Dermis blood vessel endothelial cell (primary cell): ENCODE data around the gene SEMA3G. TPM values are rescaled to one million over a fixed set of nuclear protein-coding genes. Genes with fewer than 3 reads are reported as not detected.

Experiments used
- DNase-seq: peaks from one replicate; pipeline ENCODE4 v3.0.0; 2010
- total RNA-seq: library from RNA; depleted of rRNA; stranded (reverse); fragments of >200 nt; gene quantifications from 2 replicates; pipeline ENCODE4 v1.2.3, GENCODE V29; 2014

The SEMA3G gene
- total RNA-seq: 30.5 and 30.9 TPM in 2 replicates

DNA sequence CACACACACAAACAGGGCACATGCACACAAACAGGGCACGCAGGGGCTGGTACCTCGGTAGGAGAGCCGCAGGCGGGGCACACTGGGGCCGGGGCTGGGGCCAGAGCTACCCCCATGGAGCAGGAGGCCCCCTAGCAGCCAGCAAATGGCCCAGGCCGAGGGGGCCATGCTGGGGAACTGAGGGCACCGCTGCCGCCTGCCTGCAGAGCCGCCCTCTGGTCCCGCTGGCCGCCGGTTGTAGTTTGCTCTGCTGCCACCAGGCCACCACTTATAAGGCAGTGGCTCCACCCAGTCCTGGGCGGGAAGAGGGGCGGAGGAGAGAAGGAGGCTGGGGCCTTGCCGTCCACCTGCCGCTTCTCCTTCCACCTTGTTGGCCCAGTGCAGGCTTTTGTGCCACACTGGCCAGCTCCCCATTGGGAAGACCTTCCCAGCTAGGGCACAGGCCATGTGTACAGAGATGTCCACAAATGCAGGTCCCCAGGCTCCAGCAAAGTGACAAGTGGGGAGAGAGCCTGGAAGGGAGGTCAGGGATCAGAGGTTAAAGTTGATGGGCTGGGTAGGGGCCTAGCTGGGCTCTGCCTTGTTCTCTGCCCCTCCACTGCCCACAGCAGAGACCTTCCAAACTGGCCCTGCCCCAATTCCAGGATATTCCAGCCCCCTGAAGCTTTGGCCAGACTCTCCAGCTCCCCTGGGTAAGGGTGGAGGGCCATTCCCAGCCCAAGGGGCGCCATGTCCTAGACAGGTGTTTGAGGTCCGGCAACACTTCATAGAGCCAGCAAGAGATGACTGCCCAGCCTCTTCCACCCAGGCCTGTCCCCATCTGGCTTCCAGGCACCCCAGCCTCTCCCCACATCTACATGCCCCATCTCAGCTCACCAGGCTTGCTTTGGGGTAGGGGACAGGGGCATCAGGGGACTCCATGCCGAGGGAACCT lies at the start of gene SEMA3G:
Gene SEMA3G, minus strand, starts transcription at position 244 of the 934 bp plus-strand sequence. Its CDS starts 76 bp downstream, at position 168.
- peak; percentile 88 for DNase-seq

DNA sequence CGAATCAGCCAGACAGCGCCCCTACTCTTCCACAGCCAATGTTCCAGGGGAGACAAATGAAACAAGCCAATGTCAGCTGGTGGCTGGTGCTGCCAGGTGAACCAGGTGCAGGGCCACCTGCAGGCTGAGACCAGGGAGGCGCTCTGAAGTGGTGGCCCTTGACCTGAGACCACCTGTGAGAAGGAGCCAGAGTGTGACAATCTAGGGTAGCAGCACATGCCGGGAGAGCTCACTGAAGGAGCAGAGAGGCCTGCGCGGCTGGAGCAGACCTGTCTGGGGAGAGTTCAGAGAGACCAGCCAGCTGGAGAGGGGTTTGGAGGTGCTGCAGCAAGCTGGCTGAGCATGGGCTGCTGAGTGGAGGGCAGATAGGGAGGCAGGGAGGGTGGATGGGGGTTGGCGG lies 49.5 kb upstream of the SEMA3G start:
- no peak for DNase-seq

DNA sequence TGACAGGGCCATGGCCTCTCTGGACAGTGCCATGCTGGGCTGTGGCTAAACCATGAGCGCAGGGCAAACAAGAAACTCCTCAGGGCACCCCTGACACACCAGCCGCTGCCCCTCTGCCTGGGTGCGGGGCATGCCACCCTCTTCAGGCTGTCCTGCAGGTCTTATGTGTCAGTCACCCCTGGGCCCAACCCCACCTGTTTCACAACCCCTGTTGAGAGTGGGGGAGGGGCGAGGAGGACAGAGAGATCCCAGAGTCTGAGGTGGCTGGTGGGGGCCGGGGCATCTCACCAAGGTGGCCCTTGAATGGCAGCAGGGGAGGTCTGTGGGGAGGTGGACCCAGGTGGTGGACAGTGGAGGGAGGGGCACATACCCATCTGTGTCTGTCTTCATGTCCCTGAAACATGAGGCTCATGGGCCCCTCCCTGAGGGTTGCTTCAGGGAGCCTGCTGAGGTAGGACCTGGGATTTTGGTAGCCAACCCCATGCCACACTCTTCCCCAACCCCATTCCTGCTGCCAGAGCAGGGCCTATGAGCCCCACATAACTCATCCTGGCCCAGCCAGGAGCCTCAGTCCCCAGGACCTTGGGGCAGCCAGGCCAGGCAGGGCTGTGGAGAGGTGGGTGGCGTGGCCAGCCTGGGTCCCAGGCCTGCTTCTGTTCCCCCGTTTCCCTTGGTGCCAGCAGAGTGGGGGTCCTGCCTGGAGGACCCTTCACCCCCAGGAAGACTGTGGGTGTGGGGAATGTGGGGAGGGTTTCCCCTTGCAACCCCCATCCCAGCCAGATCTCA lies 48.5 kb upstream of the SEMA3G start:
- DNase-seq: no peak

DNA sequence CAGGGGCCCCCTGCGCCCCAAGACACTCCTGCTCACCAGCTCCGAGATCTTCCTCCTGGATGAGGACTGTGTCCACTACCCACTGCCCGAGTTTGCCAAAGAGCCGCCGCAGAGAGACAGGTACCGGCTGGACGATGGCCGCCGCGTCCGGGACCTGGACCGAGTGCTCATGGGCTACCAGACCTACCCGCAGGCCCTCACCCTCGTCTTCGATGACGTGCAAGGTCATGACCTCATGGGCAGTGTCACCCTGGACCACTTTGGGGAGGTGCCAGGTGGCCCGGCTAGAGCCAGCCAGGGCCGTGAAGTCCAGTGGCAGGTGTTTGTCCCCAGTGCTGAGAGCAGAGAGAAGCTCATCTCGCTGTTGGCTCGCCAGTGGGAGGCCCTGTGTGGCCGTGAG lies 47.2 kb upstream of the SEMA3G start:
- DNase-seq: no peak

DNA sequence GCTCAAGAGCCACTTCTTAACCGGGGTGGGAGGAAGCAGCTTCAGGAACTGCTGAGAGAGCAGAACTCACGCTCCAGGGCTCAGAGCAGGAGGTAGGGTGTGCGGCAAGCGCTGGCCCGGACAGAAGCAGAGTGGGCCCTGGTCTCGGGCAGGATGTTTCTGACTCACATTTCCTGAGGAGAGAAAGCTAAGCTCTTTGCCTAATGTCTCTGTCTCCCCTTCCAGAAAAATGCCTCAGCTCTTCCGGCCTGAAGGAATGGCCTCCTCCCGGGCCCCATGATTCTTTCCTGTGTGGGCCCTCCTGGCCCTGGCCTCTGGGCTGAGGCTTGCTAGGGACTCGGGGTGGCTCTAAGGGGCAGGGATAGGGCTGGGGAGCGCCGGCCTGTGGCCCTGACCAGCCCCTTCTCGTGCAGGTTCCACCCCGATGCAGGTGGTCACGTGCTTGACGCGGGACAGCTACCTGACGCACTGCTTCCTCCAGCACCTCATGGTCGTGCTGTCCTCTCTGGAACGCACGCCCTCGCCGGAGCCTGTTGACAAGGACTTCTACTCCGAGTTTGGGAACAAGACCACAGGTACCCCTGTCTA lies 46.1 kb upstream of the SEMA3G start:
- peak; percentile 95 for DNase-seq

DNA sequence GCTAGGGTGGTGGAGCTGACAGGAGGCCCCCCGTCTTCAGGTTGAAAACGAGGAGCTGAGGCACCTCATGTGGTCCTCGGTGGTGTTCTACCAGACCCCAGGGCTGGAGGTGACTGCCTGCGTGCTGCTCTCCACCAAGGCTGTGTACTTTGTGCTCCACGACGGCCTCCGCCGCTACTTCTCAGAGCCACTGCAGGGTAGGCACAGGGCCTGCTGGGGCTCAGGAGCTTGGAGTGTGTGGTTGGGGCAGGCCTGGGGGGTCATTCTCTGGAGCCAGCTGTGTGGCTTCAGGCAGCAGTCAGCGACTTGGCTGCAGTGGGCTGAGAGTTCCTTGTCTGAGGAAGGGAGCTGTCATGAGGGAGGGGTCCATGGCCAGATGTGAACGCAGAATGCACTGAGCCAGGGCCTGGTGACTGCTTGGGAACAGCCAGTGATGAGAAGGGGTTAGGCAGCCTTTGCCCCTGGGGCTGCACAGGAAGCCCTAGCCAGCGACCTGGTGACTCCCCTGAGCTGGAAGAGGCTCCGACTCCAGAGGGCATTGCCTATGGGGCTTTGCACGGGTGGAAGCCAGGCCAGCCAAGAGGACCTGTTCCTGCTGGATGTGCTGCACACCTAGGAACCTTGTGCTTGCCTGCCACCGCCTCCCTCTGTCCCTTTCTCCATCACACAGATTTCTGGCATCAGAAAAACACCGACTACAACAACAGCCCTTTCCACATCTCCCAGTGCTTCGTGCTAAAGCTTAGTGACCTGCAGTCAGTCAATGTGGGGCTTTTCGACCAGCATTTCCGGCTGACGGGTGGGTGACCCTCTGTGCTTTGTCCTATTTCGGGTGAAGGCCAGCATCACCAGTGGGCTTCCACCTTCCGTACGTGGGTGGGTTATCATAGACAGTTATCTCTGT lies 45.4 kb upstream of the SEMA3G start:
- no peak for DNase-seq

DNA sequence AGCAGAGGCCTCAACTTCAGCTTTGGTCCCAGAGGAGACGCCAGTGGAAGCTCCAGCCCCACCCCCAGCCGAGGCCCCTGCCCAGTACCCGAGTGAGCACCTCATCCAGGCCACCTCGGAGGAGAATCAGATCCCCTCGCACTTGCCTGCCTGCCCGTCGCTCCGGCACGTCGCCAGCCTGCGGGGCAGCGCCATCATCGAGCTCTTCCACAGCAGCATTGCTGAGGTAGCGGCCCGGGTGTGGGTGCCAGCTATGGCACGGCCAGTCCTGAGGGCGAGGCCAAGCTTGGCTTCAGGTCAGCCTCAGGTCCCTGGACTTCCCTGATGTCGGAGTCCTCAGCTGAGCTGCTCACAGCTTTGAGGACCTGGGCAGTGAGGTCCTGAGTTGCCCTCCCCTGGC lies 44.5 kb upstream of the SEMA3G start:
- no peak for DNase-seq

DNA sequence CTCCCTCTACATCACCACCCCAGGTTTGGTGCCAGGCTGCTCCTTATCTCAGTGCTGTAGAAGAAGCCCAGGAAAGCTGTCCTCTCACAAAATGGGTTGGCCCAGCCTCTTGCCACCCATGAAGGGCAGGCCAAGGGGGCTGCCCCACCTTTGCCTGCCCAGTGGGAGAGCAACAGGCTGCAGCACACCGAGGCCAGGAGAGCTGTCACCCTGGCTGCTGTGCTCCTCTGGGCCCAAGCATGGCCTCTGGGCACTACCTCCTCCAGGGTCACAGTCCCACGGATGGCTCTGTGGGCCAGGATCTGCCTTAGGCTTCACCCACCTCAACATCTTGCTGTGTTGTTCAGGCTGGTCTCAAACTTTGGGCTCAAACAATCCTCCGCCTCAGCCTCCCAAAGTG lies 43.8 kb upstream of the SEMA3G start:
- no peak for DNase-seq

DNA sequence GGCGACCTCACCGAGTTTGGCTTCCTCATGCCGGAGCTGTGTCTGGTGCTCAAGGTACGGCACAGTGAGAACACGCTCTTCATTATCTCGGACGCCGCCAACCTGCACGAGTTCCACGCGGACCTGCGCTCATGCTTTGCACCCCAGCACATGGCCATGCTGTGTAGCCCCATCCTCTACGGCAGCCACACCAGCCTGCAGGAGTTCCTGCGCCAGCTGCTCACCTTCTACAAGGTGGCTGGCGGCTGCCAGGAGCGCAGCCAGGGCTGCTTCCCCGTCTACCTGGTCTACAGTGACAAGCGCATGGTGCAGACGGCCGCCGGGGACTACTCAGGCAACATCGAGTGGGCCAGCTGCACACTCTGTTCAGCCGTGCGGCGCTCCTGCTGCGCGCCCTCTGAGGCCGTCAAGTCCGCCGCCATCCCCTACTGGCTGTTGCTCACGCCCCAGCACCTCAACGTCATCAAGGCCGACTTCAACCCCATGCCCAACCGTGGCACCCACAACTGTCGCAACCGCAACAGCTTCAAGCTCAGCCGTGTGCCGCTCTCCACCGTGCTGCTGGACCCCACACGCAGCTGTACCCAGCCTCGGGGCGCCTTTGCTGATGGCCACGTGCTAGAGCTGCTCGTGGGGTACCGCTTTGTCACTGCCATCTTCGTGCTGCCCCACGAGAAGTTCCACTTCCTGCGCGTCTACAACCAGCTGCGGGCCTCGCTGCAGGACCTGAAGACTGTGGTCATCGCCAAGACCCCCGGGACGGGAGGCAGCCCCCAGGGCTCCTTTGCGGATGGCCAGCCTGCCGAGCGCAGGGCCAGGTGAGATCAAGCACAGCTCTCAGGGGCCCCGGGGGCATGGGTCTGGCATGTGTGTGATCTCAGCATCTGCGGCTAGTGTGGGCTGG lies 43.1 kb upstream of the SEMA3G start:
- no peak for DNase-seq

DNA sequence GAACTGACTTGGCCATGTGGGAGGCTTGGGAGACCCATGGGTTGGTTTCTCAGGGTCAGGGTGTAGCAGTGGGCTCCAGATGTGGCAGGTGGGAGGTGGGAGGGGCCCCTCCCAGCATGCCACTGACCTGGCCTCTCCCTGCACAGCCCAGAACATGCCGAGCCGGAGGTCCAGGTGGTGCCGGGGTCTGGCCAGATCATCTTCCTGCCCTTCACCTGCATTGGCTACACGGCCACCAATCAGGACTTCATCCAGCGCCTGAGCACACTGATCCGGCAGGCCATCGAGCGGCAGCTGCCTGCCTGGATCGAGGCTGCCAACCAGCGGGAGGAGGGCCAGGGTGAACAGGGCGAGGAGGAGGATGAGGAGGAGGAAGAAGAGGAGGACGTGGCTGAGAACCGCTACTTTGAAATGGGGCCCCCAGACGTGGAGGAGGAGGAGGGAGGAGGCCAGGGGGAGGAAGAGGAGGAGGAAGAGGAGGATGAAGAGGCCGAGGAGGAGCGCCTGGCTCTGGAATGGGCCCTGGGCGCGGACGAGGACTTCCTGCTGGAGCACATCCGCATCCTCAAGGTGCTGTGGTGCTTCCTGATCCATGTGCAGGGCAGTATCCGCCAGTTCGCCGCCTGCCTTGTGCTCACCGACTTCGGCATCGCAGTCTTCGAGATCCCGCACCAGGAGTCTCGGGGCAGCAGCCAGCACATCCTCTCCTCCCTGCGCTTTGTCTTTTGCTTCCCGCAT lies 42.3 kb upstream of the SEMA3G start:
- no peak for DNase-seq

DNA sequence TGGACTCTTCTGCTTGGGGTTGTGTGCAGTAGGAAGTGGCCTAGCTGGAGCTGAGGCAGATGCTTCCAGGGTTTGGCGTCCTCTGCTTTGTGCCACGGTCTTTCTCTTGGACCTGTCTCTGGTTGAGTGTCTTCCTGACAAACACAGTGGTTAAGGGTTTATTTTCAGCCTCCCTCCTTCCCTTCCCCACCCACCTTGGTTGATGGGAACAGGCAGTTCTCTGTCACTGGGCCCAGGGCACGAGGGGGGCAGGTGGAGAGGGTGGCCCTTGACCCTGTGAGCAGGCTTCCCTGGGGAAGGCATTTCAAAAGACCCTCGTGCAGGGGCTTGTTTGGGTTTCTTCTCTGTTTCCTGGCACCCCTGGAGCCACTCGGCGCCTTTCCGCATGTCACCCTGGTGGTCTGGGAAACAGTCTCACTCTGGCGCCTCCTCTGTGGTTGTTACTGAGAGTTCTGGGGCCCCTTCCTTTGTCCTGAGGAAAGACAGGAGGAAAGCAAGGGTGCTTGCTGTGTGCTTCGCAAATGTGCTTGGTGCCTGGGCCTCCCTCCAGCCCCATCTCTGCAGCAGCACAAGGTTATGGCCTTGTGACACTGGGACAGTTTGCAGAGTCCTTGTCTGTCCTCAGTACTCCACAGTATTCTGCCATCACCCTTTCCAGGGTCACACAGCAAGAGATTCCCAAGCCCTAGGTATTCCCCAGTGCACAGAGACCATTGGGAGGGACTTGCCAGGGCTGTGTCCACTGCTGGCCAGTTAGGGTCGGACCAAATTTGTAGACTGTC lies 40.0 kb upstream of the SEMA3G start:
- no peak for DNase-seq

DNA sequence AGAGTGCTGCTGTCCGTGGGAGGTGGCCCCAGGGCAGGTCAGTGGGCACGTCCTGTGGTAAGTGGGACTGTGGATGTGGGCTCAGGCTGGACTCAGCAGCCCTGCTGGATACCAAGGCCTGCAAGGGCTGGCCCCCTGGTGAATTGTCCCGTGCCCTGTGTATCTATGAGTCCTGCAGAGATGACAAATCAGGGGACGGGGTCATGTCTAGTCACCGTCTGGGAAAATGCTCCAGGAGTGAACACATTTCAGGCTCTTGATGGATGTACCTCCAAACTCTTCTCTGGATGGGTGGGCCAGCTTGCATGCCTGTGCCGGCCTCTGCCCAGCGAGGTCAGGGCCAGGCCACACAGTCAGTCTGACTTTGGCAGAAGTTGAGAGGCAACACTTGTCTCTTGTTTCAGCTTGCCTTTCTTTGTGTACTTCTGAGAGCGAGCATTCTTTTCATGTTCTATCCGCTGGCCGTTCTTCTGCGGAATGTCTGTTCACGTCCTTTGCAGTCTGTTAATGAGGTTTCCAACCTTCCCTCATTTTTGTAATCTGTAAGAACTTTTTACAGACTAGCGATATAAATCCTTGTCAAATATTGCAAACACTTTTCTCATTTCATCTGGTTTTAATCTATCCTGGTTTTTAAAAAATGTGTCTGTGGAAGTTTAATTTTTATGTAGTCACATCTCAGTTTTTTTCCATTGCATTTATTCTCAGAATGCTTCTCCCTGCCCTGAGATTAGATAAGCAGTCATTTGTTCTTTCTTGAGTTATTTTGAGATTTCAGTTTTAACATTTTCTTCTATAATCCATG lies 38.9 kb upstream of the SEMA3G start:
- no peak for DNase-seq

DNA sequence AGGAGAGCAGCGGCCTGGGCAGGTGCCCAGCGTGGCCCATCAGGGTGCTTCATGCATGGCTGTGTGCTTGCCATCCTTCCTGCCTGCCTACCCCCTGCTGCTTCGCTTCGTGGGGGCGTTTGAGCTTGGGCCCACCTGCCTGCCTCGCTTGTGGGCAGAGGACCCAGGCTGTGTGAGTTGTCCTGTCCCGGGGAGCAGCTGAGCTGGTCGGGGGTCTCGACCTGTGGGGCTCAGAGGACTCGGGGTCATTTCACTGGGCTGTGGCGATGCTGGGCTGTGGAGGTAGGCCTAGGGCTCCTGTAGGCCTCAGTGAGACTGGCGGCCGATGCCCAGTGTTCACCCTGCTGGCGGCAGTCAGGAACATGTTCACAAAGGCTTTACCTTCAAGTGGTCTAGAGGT lies 38.2 kb upstream of the SEMA3G start:
- DNase-seq: no peak

DNA sequence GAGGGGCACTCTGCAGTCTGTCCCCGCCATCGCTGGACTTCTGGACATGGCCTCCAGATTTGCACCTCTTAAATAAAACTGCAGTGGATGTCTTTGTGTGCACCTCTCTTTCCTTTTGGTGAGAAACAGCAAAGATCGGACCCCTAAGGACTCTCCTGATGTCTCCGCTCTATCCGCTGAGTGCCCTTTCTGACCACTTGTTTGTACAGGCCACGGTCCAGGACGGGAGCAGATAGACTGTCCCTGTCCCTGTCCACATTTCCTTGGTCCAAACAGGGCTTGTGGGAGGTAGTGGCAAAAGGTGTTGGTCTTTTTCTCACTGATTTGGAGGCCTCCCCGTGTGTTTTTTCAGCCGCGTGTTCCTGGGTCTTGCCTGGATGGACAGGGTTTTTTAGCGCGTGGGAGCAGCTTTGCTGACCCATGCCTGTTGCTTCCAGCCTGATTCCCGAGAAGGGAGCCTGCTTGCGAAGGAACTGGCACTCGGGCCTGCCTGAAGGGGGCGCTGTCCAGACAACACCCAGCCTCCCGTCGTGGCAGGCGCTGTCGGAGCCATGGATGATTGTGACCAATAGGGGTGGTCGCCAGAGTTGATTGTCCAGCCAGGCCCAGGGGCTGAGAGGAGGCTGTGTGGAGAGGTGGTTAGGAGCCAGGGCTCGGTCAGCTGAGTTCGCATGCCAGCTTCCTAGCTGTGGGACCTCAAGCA lies 37.1 kb upstream of the SEMA3G start:
- peak; percentile 69 for DNase-seq

DNA sequence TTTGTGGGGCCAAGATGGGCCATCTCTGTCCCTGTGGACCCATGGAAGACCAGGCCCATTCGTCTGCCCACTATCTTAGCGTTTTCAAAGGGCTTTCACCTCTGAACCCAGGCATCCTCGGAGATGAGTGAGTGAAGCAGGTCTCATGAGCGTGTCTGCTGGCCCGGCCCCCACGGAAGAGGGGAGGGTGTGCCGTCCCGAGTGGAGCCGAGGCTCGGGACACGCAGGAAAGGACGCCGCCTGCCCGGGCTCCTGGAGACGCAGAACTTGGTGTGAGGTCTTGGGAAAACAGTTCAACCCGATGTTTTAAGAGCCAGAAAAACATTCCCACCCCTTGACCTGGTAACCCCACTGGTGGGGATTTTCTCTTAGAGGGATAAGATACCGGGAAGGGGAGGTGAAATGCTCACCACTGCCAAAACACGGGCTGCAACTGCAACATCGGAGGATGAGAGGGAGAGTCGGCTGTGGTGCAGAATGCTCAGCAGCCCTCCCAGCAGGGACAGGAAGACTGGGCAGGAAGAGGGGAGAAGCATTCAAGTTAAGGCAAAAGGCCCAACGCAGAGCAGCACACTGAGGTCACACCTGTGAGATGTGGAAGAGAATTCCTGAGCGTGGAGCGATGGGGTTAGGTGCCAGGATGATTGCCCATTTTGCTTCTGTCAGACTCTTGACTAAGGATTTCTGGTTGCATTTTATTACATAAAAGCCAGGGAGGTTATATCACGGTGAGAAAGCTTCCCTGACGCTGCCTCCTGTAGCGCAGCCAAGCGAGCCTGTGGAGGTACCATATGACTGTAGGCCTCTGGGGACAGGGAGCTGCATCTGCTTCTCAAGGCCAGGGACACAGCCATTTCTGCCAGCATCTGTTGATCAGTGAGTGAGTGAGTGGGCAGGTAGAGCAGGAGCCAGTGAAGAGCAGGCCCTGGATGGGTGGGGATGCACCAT lies 36.1 kb upstream of the SEMA3G start:
- DNase-seq: no peak

DNA sequence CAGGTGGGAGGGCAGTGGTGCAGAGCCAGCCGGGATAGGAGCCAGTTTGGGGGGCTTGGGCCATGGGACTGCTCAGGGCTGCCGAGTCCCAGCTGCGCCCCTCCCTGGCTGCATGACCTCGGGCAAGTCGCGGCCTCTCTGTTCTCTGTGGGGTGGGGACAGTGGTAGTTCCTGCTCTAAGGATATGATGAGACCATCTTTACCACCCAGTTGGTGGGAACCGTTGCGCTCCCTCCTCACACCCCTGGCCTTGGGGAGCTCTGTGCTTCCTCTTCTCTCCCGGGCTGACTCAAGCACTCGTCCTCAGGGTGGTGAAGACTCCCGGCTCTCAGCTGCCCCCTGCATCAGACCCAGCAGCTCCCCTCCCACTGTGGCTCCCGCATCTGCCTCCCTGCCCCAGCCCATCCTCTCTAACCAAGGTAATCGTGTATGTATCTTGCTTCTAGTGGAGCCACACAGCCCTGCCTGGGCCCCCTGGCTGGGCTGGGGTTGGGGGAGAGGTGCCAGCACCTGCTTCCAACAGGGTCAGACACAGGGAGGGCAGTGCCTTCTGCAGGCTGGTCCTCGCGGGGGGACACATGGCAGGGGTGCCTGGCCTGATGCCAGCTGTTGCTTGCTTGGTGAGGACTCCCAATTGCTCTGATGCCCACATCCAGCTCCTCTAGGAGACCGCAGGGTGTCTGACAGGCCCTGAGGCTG lies 35.1 kb upstream of the SEMA3G start:
- DNase-seq: no peak
